CD4-positive, alpha-beta memory T cell (primary cell): ENCODE measurements around the gene STEAP1. TPM values are rescaled to one million over a fixed set of nuclear protein-coding genes. Genes with fewer than 3 reads are reported as not detected.

Experiments
- CTCF ChIA-PET: fragments of 350-600 bp; sonication (Branson Sonifier 250); formaldehyde crosslinking; loops from one replicate; lab custom pipeline; 2021; ENCODE audit warnings: inconsistent platforms; ENCODE audit not compliant: partially characterized antibody; lab: Charles Lee
- POLR2A ChIA-PET: fragments of 350-600 bp; sonication (Branson Sonifier 250); formaldehyde crosslinking; loops from one replicate; lab custom pipeline; 2021; ENCODE audit not compliant: partially characterized antibody; lab: Charles Lee
- DNase-seq, 5 donors: peaks; one replicate each; pipeline versions ENCODE4 v3.0.0 to v3.0.0-alpha.2; 2020 to 2022; ENCODE audit warnings: mixed read lengths in 1 of 5
- H3K27ac ChIP-seq: one replicate; pipeline ENCODE4 v1.7.0; 2013; ENCODE audit warnings: low read depth, low read length
- H3K27me3 ChIP-seq: 2 replicates; pipeline ENCODE4 v1.7.0; 2013; ENCODE audit warnings: mild to moderate bottlenecking, low read length, moderate library complexity; ENCODE audit not compliant: insufficient read depth
- H3K36me3 ChIP-seq: 2 replicates; pipeline ENCODE4 v1.7.0; 2013; ENCODE audit warnings: mild to moderate bottlenecking, low read length, moderate library complexity; ENCODE audit not compliant: insufficient read depth
- H3K4me1 ChIP-seq: 2 replicates; pipeline ENCODE4 v1.7.0; 2013; ENCODE audit warnings: mild to moderate bottlenecking, low read length, moderate library complexity; ENCODE audit not compliant: insufficient read depth
- H3K4me3 ChIP-seq, 2 donors: one replicate each; pipeline ENCODE4 v1.7.0; 2013; ENCODE audit warnings: low read length in 2 of 2, mild to moderate bottlenecking in 1 of 2
- H3K9me3 ChIP-seq, 2 donors: one replicate each; pipeline ENCODE4 v1.7.0; 2013; ENCODE audit warnings: low read length in 2 of 2, control low read depth in 1 of 2; ENCODE audit not compliant: control insufficient read depth in 1 of 2
- H3K27ac Mint-ChIP-seq, 7 donors: one replicate each; pipeline ENCODE4 v1.8.0; 2020 to 2021; ENCODE audit warnings: mixed read lengths in 7 of 7, mild to moderate bottlenecking in 6 of 7, inconsistent platforms in 3 of 7, moderate library complexity in 3 of 7
- H3K27me3 Mint-ChIP-seq, 2 donors: one replicate each; pipeline ENCODE4 v1.8.0; 2020 to 2021; ENCODE audit warnings: mixed read lengths in 2 of 2
- H3K36me3 Mint-ChIP-seq, 2 donors: one replicate each; pipeline ENCODE4 v1.8.0; 2020 to 2021; ENCODE audit warnings: mixed read lengths in 2 of 2, inconsistent platforms in 1 of 2, mild to moderate bottlenecking in 1 of 2
- H3K4me1 Mint-ChIP-seq, 4 donors: one replicate each; pipeline ENCODE4 v1.8.0; 2020 to 2021; ENCODE audit warnings: mixed read lengths in 4 of 4, mild to moderate bottlenecking in 1 of 4
- H3K4me3 Mint-ChIP-seq, 8 donors: one replicate each; pipeline ENCODE4 v1.8.0; 2020 to 2021; ENCODE audit warnings: mixed read lengths in 8 of 8, mild to moderate bottlenecking in 7 of 8, moderate library complexity in 6 of 8, inconsistent platforms in 3 of 8
- H3K9me3 Mint-ChIP-seq, 8 donors: one replicate each; pipeline ENCODE4 v1.8.0; 2020 to 2021; ENCODE audit warnings: mixed read lengths in 8 of 8, mild to moderate bottlenecking in 5 of 8, inconsistent platforms in 3 of 8, moderate library complexity in 1 of 8
- intact Hi-C: fragments of 100-400 bp; cut with micrococcal nuclease; formaldehyde crosslinking; loops from one replicate; pipeline ENCODE4 v1.15.1; 2023
- polyA plus RNA-seq, 2 donors: library from polyadenylated mRNA; unstranded; fragments of 300-500 nt; fragmentation: Illumina TruSeq; gene quantifications; one replicate each; pipeline ENCODE4 v1.2.3, GENCODE V29; 2021
- total RNA-seq, 2 experiments: library from RNA; stranded (reverse); gene quantifications; one replicate each; pipeline ENCODE4 v1.2.3, GENCODE V29; 2021

STEAP1 gene
- total and polyA plus RNA-seq, 4 experiments from 2014 or later, result not detected

- Histone ChIP-seq H3K4me3 (no peak within 1 kb of the TSS), H3K36me3 (no peaks in the 10 kb centered on the region), H3K4me1 (no peaks in the 10 kb centered on the region), H3K9me3 (no peaks in the 10 kb centered on the region), H3K27me3 (no peaks in the 10 kb centered on the region), H3K27ac (no peak within 1 kb of the TSS)
- intact Hi-C loops, result no loop called here
- ChIA-PET POLR2A (no interaction called here), CTCF (no interaction called here)
- peaks cover 2 to 6% (median 5%) of the 10 kb centered on the region in 4 donors for H3K4me1 Mint-ChIP-seq
- peaks cover 11 to 16% of the 10 kb centered on the region in 2 donors for H3K27me3 Mint-ChIP-seq
- H3K9me3 Mint-ChIP-seq, result no peaks in the 10 kb centered on the region
- H3K4me3 Mint-ChIP-seq, result peak within 1 kb of the TSS in 6 of 8 donors; percentile 26 to 51 (median 38)
- H3K27ac Mint-ChIP-seq, result no peak within 1 kb of the TSS
- no peak for DNase-seq
- H3K36me3 Mint-ChIP-seq, result no peaks in the 10 kb centered on the region
These were observed 57.3 kb downstream of the STEAP1 start, which contains the start of gene STEAP2 for GRCh38 chr7:90211391-90212148. Gene STEAP2 (plus strand): TSS chr7:90211740. CDS start chr7:90225083, 13,343 bp downstream.

- no peaks in the 10 kb centered on the region for H3K36me3 Mint-ChIP-seq
- ChIA-PET POLR2A (no interaction called here), CTCF (no interaction called here)
- H3K27ac ChIP-seq, result no peak overlapping the region
- no peak for DNase-seq
- H3K4me3 Mint-ChIP-seq, result no peak overlapping the region
- no peaks in the 10 kb centered on the region for H3K36me3 ChIP-seq
- H3K27me3 ChIP-seq, result no peaks in the 10 kb centered on the region
- no peak overlapping the region for H3K4me3 ChIP-seq
- no peaks in the 10 kb centered on the region for H3K4me1 ChIP-seq
- H3K4me1 Mint-ChIP-seq, result peaks cover 2 to 6% (median 5%) of the 10 kb centered on the region in 4 donors
- H3K9me3 Mint-ChIP-seq, result no peaks in the 10 kb centered on the region
- no peak overlapping the region for H3K27ac Mint-ChIP-seq
- H3K9me3 ChIP-seq, result no peaks in the 10 kb centered on the region
- peaks cover 11 to 16% of the 10 kb centered on the region in 2 donors for H3K27me3 Mint-ChIP-seq
- intact Hi-C loops, result no loop called here
These were observed 57.9 kb downstream of the STEAP1 start for GRCh38 chr7:90212149-90212495.

- ChIA-PET POLR2A (no interaction called here), CTCF (no interaction called here)
- H3K27me3 Mint-ChIP-seq, result peaks cover 11 to 14% of the 10 kb centered on the region in 2 donors
- H3K27me3 ChIP-seq, result no peaks in the 10 kb centered on the region
- H3K27ac Mint-ChIP-seq, result no peak overlapping the region
- no peak overlapping the region for H3K4me3 ChIP-seq
- DNase-seq, result no peak
- no peak overlapping the region for H3K4me3 Mint-ChIP-seq
- no peaks in the 10 kb centered on the region for H3K36me3 Mint-ChIP-seq
- H3K4me1 Mint-ChIP-seq, result peaks cover 2 to 6% (median 5%) of the 10 kb centered on the region in 4 donors
- no peaks in the 10 kb centered on the region for H3K9me3 ChIP-seq
- no peaks in the 10 kb centered on the region for H3K36me3 ChIP-seq
- intact Hi-C loops, result no loop called here
- peaks cover 0 to 2% (median 0%) of the 10 kb centered on the region in 8 donors for H3K9me3 Mint-ChIP-seq
- no peaks in the 10 kb centered on the region for H3K4me1 ChIP-seq
- no peak overlapping the region for H3K27ac ChIP-seq
These were observed 59.3 kb downstream of the STEAP1 start for GRCh38 chr7:90213521-90213920.

Other genes starting within 250 kb of the STEAP1 start
- gene STEAP2, start 57.3 kb downstream of the STEAP1 start, total RNA-seq, result under 1 TPM in 1 of 2 experiments, not detected in 1; 0.06 TPM
- gene STEAP2, start 57.3 kb downstream of the STEAP1 start, polyA plus RNA-seq, result not detected
- under 1 TPM in 1 of 2 experiments, not detected in 1; 0.58 TPM for gene CFAP69, start 90.7 kb downstream of the STEAP1 start, total RNA-seq
- gene CFAP69, start 90.7 kb downstream of the STEAP1 start, polyA plus RNA-seq, result not detected
- not detected for gene FAM237B, start 166.8 kb downstream of the STEAP1 start, total RNA-seq
- not detected for gene FAM237B, start 166.8 kb downstream of the STEAP1 start, polyA plus RNA-seq
- gene GTPBP10, start 192.2 kb downstream of the STEAP1 start, total RNA-seq, result 10 to 100 TPM; 45.5 to 46.7 TPM
- 10 to 100 TPM; 30.6 to 37.6 TPM for gene GTPBP10, start 192.2 kb downstream of the STEAP1 start, polyA plus RNA-seq
- gene CLDN12, start 249.0 kb downstream of the STEAP1 start, total RNA-seq, result 1 to 10 TPM; 5.7 to 6.1 TPM
- under 1 TPM in 1 of 2 donors, not detected in 1; 0.29 TPM for gene CLDN12, start 249.0 kb downstream of the STEAP1 start, polyA plus RNA-seq